IMR-90 (cell line): ENCODE data around the gene SLC35B2. TPM values are rescaled to one million over a fixed set of nuclear protein-coding genes. Genes with fewer than 3 reads are reported as not detected.
A peak's percentile ranks its signal among the peaks of the same experiment; 100 is the strongest.

Source experiments
- ATAC-seq: fragments of 200-7000 bp; cut with Tn5 transposase; 2 replicates; pipeline ENCODE4 v1.9.1; 2020; ENCODE audit warnings: low read depth, mild to moderate bottlenecking, moderate library complexity
- BruUV-seq: library from RNA; stranded (reverse); fragments of 400-500 nt; replicated peaks from 2 replicates; lab custom pipeline; 2021; lab: Mats Ljungman, UMichigan
- CTCF ChIA-PET: fragments of 300-600 bp; formaldehyde crosslinking; extraction: SDS; loops from one replicate; lab custom pipeline; 2021; ENCODE audit warnings: antibody characterized with exemption; lab: Yijun Ruan, JAX
- POLR2A ChIA-PET: fragments of 300-600 bp; sonication (Branson Sonifier 250); formaldehyde crosslinking; loops from one replicate; lab custom pipeline; 2022; ENCODE audit warnings: antibody characterized with exemption; ENCODE audit not compliant: unreplicated experiment; lab: Charles Lee
- DNase-seq: peaks from one replicate; pipeline ENCODE4 v3.0.0; 2013
- H2AFZ ChIP-seq: replicated peaks from 2 replicates; pipeline ENCODE3; 2013; ENCODE audit warnings: low read length, mild to moderate bottlenecking; ENCODE audit not compliant: poor library complexity
- H2AK5ac ChIP-seq: 2 replicates; pipeline ENCODE4 v1.6.1; 2013; ENCODE audit warnings: low read depth, low read length, inconsistent platforms
- H2AK9ac ChIP-seq: replicated peaks from 2 replicates; pipeline ENCODE3; 2013; ENCODE audit warnings: mild to moderate bottlenecking, low read depth, low read length, moderate library complexity; ENCODE audit not compliant: poor library complexity
- H2BK120ac ChIP-seq: 2 replicates; pipeline ENCODE4 v1.6.1; 2013; ENCODE audit warnings: low read depth, low read length, inconsistent platforms
- H2BK15ac ChIP-seq: 3 replicates; pipeline ENCODE4 v1.6.1; 2013; ENCODE audit warnings: low read depth, low read length, inconsistent platforms
- H2BK20ac ChIP-seq: 2 replicates; pipeline ENCODE4 v1.6.1; 2013; ENCODE audit warnings: low read depth, mild to moderate bottlenecking, inconsistent platforms, low read length, moderate library complexity
- H2BK5ac ChIP-seq: 2 replicates; pipeline ENCODE4 v1.6.1; 2013; ENCODE audit warnings: mild to moderate bottlenecking, low read depth, low read length, inconsistent platforms; ENCODE audit not compliant: poor library complexity, severe bottlenecking
- H3K14ac ChIP-seq: replicated peaks from 2 replicates; pipeline ENCODE4 v1.6.1; 2013; ENCODE audit warnings: low read depth, low read length, inconsistent platforms
- H3K18ac ChIP-seq: 2 replicates; pipeline ENCODE4 v1.6.1; 2013; ENCODE audit warnings: low read depth, low read length, control low read depth
- H3K23ac ChIP-seq: 2 replicates; pipeline ENCODE4 v1.6.1; 2013; ENCODE audit warnings: low read depth, low read length, inconsistent platforms
- H3K27ac ChIP-seq: 2 replicates; pipeline ENCODE4 v1.5.1; 2013; ENCODE audit warnings: mild to moderate bottlenecking, control low read depth, low read length; ENCODE audit not compliant: insufficient read depth
- H3K27me3 ChIP-seq: 2 replicates; pipeline ENCODE4 v1.6.1; 2013; ENCODE audit warnings: low read length; ENCODE audit not compliant: control insufficient read depth, insufficient read depth
- H3K36me3 ChIP-seq: 2 replicates; pipeline ENCODE4 v1.6.1; 2013; ENCODE audit warnings: low read length, mixed read lengths; ENCODE audit not compliant: control insufficient read depth, insufficient read depth
- H3K4ac ChIP-seq: 2 replicates; pipeline ENCODE4 v1.6.1; 2013; ENCODE audit warnings: low read depth, low read length, inconsistent platforms
- H3K4me1 ChIP-seq: 2 replicates; pipeline ENCODE4 v1.6.1; 2013; ENCODE audit warnings: low read length, mixed read lengths; ENCODE audit not compliant: control insufficient read depth, insufficient read depth
- H3K4me2 ChIP-seq: 2 replicates; pipeline ENCODE4 v1.6.1; 2013; ENCODE audit warnings: low read depth, mild to moderate bottlenecking, control low read depth, low read length, moderate library complexity
- H3K4me3 ChIP-seq: 2 replicates; pipeline ENCODE4 v1.5.1; 2013; ENCODE audit warnings: low read depth, mild to moderate bottlenecking, control low read depth, low read length, moderate library complexity; ENCODE audit not compliant: insufficient read depth
- H3K56ac ChIP-seq: 2 replicates; pipeline ENCODE4 v1.6.1; 2013; ENCODE audit warnings: low read length, inconsistent platforms; ENCODE audit not compliant: insufficient read depth; ENCODE audit errors: extremely low read depth
- H3K79me1 ChIP-seq, 2 experiments: 2 replicates each; pipeline ENCODE4 v1.6.1; 2013; ENCODE audit warnings: low read length in 2 of 2, inconsistent platforms in 1 of 2, low read depth in 1 of 2
- H3K9ac ChIP-seq: 2 replicates; pipeline ENCODE4 v1.6.1; 2013; ENCODE audit warnings: low read depth, low read length, control low read depth
- H3K9me1 ChIP-seq: 2 replicates; pipeline ENCODE4 v1.6.1; 2013; ENCODE audit warnings: low read length, inconsistent platforms; ENCODE audit not compliant: insufficient read depth
- H3K9me3 ChIP-seq: 2 replicates; pipeline ENCODE4 v1.6.1; 2013; ENCODE audit warnings: low read length; ENCODE audit not compliant: control insufficient read depth, insufficient read depth
- H4K20me1 ChIP-seq: 2 replicates; pipeline ENCODE4 v1.6.1; 2013; ENCODE audit warnings: low read length, inconsistent platforms; ENCODE audit not compliant: insufficient read depth
- H4K5ac ChIP-seq: 2 replicates; pipeline ENCODE4 v1.6.1; 2013; ENCODE audit warnings: mild to moderate bottlenecking, low read depth, low read length, control low read depth
- H4K8ac ChIP-seq, 2 experiments: 2 replicates each; pipeline ENCODE4 v1.6.1; 2013; ENCODE audit warnings: low read depth in 2 of 2, low read length in 2 of 2, control low read depth in 1 of 2, inconsistent platforms in 1 of 2
- H4K91ac ChIP-seq: 2 replicates; pipeline ENCODE4 v1.6.1; 2013; ENCODE audit warnings: low read depth, low read length, inconsistent platforms; ENCODE audit not compliant: insufficient read depth
- BHLHE40 ChIP-seq: fragments of 150-350 bp; IDR thresholded peaks from 2 replicates; pipeline ENCODE4 v1.6.1; 2016; ENCODE audit warnings: mild to moderate bottlenecking, low read depth, low read length
- CEBPB ChIP-seq: IDR thresholded peaks from 2 replicates; pipeline ENCODE4 v1.6.1; 2012; ENCODE audit warnings: low read depth, low read length, improper control_type of control experiment
- CHD1 ChIP-seq: IDR thresholded peaks from 2 replicates; pipeline ENCODE4 v1.6.1; 2012; ENCODE audit warnings: low read depth, low read length, improper control_type of control experiment
- CTCF ChIP-seq: conservative IDR thresholded peaks from 2 replicates; pipeline ENCODE4 v1.5.1; 2012; ENCODE audit warnings: mild to moderate bottlenecking, low read depth, low read length, improper control_type of control experiment
- ELK1 ChIP-seq: fragments of 150-350 bp; IDR thresholded peaks from 2 replicates; pipeline ENCODE4 v1.6.1; 2016; ENCODE audit warnings: low read depth, mild to moderate bottlenecking, low read length, moderate library complexity, borderline replicate concordance
- MAFK ChIP-seq: IDR thresholded peaks from 2 replicates; pipeline ENCODE4 v1.6.1; 2012; ENCODE audit warnings: low read depth, low read length, improper control_type of control experiment
- MAZ ChIP-seq: IDR thresholded peaks from 2 replicates; pipeline ENCODE4 v1.6.1; 2012; ENCODE audit warnings: low read depth, mild to moderate bottlenecking, low read length, improper control_type of control experiment, moderate library complexity, borderline replicate concordance
- MXI1 ChIP-seq: IDR thresholded peaks from 2 replicates; pipeline ENCODE4 v1.6.1; 2012; ENCODE audit warnings: low read depth, mild to moderate bottlenecking, low read length, moderate library complexity, borderline replicate concordance
- NFE2L2 ChIP-seq: fragments of 150-350 bp; IDR thresholded peaks from 2 replicates; pipeline ENCODE4 v1.6.1; 2016; ENCODE audit warnings: low read depth, mild to moderate bottlenecking, low read length
- POLR2A ChIP-seq: IDR thresholded peaks from 2 replicates; pipeline ENCODE4 v1.6.1; 2012; ENCODE audit warnings: mild to moderate bottlenecking, low read depth, low read length
- RCOR1 ChIP-seq: IDR thresholded peaks from 2 replicates; pipeline ENCODE4 v1.6.1; 2012; ENCODE audit warnings: mild to moderate bottlenecking, low read length, improper control_type of control experiment; ENCODE audit not compliant: insufficient replicate concordance
- RFX5 ChIP-seq: IDR thresholded peaks from 2 replicates; pipeline ENCODE4 v1.8.0; 2012; ENCODE audit warnings: low read depth, mild to moderate bottlenecking, low read length, moderate library complexity
- SMC3 ChIP-seq: fragments of 150-350 bp; IDR thresholded peaks from 2 replicates; pipeline ENCODE4 v1.6.1; 2016; ENCODE audit warnings: low read depth, mild to moderate bottlenecking, antibody characterized with exemption, low read length, moderate library complexity
- USF2 ChIP-seq: fragments of 150-350 bp; IDR thresholded peaks from 2 replicates; pipeline ENCODE4 v1.6.1; 2017; ENCODE audit warnings: mild to moderate bottlenecking, antibody characterized with exemption, low read length, low read depth
- WGBS, 2 experiments: methylation state at CpG; one replicate each; pipeline versions ENCODE4 v1.1.5 to v1.1.7; 2013; ENCODE audit warnings: missing lambda C conversion rate in 2 of 2; ENCODE audit not compliant: insufficient read length in 1 of 2; ENCODE audit errors: extremely low coverage in 2 of 2; 5-methylcytosine and 5-hydroxymethylcytosine counted together
- dilution Hi-C: fragments of 300-500 bp; cut with HindIII; formaldehyde crosslinking; loops from one replicate; pipeline ENCODE4 v1.14.3; 2018; ENCODE audit warnings: low sequenced_read_pairs; ENCODE audit not compliant: unreplicated experiment
- in situ Hi-C: fragments of 300-500 bp; cut with MboI; formaldehyde crosslinking; loops from 3 replicates; pipeline ENCODE4 v1.14.3; 2019; ENCODE audit warnings: low sequenced_read_pairs, inconsistent platforms, mixed read lengths
- intact Hi-C: fragments of 100-400 bp; cut with micrococcal nuclease; formaldehyde crosslinking; loops from 2 replicates; pipeline ENCODE4 v1.10.0; 2022
- polyA plus RNA-seq, 3 experiments: library from polyadenylated mRNA; depleted of rRNA; stranded (reverse); fragments of >200 nt; gene quantifications; 2 replicates each; pipeline ENCODE4 v1.2.3, GENCODE V29; 2012; ENCODE audit warnings: low replicate concordance in 1 of 3
- total RNA-seq: library from RNA; depleted of rRNA; stranded (reverse); fragments of >200 nt; gene quantifications from 2 replicates; pipeline ENCODE4 v1.2.3, GENCODE V29; 2012

Gene SLC35B2
- total and polyA plus RNA-seq, 2 of the 4 experiments (the other 2 are of a cell fraction), result 51.4 to 89.9 TPM

GRCh38 chr6:44258325-44258863 lies 1.1 kb upstream of the SLC35B2 start:
- DNase-seq (no peak), ATAC-seq (no peak)
- H2AFZ ChIP-seq, result no peak overlapping the region
- ChIA-PET POLR2A (no interaction called here), CTCF (no interaction called here)
- no peak overlapping the region for H2BK5ac ChIP-seq
- H2BK15ac ChIP-seq, result no peak overlapping the region
- intact Hi-C loops (no loop called here), in situ Hi-C loops (no loop called here), dilution Hi-C loops (no loop called here)
- H3K79me1 ChIP-seq, result peaks cover 14 to 63% of the 10 kb centered on the region in 2 experiments
- peaks cover 33% of the 10 kb centered on the region for H4K20me1 ChIP-seq
- no peak overlapping the region for H4K91ac ChIP-seq
- H3K36me3 ChIP-seq, result peaks cover 31% of the 10 kb centered on the region
- no peaks in the 10 kb centered on the region for H3K9me3 ChIP-seq
- no peak overlapping the region for H3K4ac ChIP-seq
- H3K27ac ChIP-seq, result no peak overlapping the region
- no peak overlapping the region for H2BK20ac ChIP-seq
- no TSS peak for BruUV-seq
- TF ChIP-seq CHD1, result no peak
- no peak for TF ChIP-seq RCOR1
- TF ChIP-seq SMC3, result no peak
- TF ChIP-seq CEBPB, result no peak
- TF ChIP-seq MAZ, result no peak
- TF ChIP-seq POLR2A, result no peak
- no peak for TF ChIP-seq NFE2L2
- no peak for TF ChIP-seq MXI1
- no peak for TF ChIP-seq ELK1
- TF ChIP-seq BHLHE40, result no peak
- no peak for TF ChIP-seq USF2
- TF ChIP-seq MAFK, result no peak
- TF ChIP-seq RFX5, result no peak
- no peak for TF ChIP-seq CTCF
- no peak overlapping the region; the same call in 1 of the 2 replicates for H4K5ac ChIP-seq
- peaks cover 19% of the 10 kb centered on the region for H3K4me1 ChIP-seq
- no peak overlapping the region for H3K4me3 ChIP-seq
- H3K56ac ChIP-seq, result no peak overlapping the region
- H3K14ac ChIP-seq, result no peak overlapping the region
- H2AK5ac ChIP-seq, result no peak overlapping the region
- no peak overlapping the region for H2BK120ac ChIP-seq
- H4K8ac ChIP-seq, result peak overlapping the region; percentile 94 to 98; a peak in 1 of 4 replicates
- H3K9me1 ChIP-seq, result peaks cover 17% of the 10 kb centered on the region
- 61% methylated on average over 3 of the region's 9 CpGs; no CpG with 5 or more reads in 1 of the 2 experiments for WGBS, 2 experiments
- 0 out of 2 replicates have a peak overlapping the region, but pooled peaks have one; percentile 99 for H3K23ac ChIP-seq
- no peaks in the 10 kb centered on the region for H3K27me3 ChIP-seq
- H2AK9ac ChIP-seq, result peak overlapping the region; percentile 11
- H3K4me2 ChIP-seq, result no peak overlapping the region
- H3K18ac ChIP-seq, result no peak overlapping the region
- no peak overlapping the region; the same call in 1 of the 2 replicates for H3K9ac ChIP-seq
